AG09309 (cell line): ENCODE measurements around the gene CPM.

Experiments
- DNase-seq: peaks from one replicate; pipeline ENCODE4 v3.0.0-alpha.2; 2010; ENCODE audit warnings: low read depth
- H3K4me3 ChIP-seq: 2 replicates; pipeline ENCODE4 v1.5.1; 2011; ENCODE audit warnings: mild to moderate bottlenecking, low read depth, low read length, moderate library complexity; ENCODE audit not compliant: control insufficient read depth
- TF ChIP-seq, protein P1 (sequence below): IDR thresholded peaks from 2 replicates; pipeline ENCODE4 v1.5.1; 2011; ENCODE audit warnings: mild to moderate bottlenecking, low read depth, low read length, inconsistent platforms; ENCODE audit not compliant: insufficient read depth, control insufficient read depth; ENCODE audit errors: missing control alignments

The CPM gene

DNA sequence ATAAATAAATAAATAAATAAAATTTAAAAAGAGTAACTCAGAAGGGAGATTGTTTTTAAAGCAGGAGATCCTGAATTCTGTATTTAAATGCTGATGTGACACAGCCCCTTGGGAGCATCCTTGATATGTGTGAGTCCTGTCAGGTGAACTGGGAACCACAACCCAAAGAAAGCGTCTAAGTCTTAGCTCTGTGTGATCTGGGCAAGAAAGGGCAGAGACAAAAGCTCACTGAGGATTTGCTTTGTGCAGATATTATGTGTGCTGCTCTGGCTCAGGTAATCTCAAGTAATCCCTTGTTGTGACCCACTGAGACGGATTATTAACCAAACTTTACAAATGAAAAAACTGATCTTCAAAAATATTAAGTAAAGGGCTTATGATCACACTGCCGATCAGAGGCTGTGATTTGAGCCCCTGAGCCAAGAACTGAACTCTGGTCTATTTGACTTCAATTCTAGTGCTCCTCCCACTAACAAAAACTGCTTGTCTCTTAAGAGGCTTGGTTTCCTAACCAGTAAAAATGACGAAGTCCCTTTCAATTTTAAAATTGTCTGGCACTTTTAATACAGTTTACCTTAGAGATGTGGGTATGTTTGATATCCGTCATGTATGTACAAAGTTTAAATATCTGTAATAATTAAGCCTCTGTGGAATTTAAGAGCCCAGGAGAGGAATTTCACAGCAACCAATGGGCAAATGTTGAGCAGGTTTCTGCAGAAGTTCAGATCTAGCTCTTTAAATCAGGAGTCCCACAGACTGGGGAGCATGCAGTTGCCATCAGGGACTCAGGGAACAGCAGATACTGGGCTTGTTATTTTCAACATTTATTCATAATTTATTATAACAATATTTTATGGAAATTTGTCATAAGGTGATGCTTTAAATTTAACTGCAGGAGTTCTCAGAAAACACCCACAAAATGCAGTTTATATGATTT, 46.1 kb downstream of the CPM start:
- no peak for DNase-seq
- TF ChIP-seq, protein P1, sequence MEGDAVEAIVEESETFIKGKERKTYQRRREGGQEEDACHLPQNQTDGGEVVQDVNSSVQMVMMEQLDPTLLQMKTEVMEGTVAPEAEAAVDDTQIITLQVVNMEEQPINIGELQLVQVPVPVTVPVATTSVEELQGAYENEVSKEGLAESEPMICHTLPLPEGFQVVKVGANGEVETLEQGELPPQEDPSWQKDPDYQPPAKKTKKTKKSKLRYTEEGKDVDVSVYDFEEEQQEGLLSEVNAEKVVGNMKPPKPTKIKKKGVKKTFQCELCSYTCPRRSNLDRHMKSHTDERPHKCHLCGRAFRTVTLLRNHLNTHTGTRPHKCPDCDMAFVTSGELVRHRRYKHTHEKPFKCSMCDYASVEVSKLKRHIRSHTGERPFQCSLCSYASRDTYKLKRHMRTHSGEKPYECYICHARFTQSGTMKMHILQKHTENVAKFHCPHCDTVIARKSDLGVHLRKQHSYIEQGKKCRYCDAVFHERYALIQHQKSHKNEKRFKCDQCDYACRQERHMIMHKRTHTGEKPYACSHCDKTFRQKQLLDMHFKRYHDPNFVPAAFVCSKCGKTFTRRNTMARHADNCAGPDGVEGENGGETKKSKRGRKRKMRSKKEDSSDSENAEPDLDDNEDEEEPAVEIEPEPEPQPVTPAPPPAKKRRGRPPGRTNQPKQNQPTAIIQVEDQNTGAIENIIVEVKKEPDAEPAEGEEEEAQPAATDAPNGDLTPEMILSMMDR, result no peak
- H3K4me3 ChIP-seq, result no peak overlapping the region

DNA sequence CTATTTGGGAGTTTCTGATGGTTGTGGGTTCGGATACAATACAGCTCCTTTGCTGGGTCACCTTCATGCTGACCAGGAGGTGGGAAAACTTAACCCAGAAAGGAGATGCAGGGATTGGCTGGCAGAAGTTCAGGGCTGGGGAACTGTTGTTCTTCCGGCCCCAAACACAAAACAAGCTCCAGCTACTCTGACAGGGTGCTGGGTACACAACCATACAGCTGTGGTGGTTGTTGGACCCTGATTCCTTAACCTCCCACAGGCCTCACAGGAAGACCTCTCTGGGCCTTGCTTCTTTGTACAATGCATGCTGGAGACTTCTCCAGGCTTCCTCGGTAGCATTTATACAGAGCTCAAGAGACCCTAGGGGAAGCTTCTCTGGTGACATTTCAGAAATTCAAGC, 47.6 kb downstream of the CPM start:
- DNase-seq, result no peak
- no peak overlapping the region for H3K4me3 ChIP-seq
- TF ChIP-seq, protein P1, result no peak

DNA sequence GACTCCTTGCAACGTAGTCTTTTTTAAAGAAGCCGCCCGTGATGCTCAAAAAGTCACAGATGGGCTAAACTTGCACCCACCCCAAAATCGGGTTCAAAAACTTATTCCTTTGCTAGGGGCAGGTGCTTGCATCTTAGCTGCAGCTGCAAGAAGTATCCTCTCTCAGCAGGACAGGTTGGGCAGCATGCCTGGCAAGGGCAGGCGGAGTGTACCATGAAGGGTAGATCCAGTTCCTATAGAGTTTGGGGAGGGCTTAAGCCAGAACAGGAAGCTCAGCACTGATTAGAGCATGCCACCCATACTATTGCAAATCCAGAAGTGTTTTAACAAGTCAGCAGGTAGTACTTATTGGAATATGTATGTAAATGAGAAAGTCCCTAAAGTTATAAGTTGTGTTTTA, 48.7 kb downstream of the CPM start:
- no peak for DNase-seq
- TF ChIP-seq, protein P1, result no peak

DNA sequence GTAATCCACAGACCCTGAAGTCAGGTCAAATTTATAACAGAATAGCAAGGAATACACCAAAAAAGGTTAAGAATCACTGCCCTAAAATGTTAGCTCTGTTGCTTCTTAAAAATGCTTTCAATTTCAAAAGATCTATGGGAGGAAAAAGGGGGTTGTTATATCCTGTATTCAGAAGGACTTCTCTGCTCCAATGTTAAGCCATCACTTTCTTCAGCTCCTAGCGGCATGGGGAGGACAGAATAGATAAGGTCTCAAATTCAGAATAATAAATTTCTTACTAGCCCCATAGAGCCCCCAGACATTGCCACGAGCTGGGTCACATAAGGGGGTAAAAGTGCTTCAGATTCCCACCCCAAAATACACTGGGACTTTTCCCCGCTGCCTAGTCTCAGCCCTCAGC, 49.8 kb downstream of the CPM start:
- H3K4me3 ChIP-seq, result no peak overlapping the region
- DNase-seq, result no peak
- TF ChIP-seq, protein P1, result no peak

More for the DNA sequence above, 48.7 kb downstream of the CPM start:
- H3K4me3 ChIP-seq, result no peak overlapping the region

DNA sequence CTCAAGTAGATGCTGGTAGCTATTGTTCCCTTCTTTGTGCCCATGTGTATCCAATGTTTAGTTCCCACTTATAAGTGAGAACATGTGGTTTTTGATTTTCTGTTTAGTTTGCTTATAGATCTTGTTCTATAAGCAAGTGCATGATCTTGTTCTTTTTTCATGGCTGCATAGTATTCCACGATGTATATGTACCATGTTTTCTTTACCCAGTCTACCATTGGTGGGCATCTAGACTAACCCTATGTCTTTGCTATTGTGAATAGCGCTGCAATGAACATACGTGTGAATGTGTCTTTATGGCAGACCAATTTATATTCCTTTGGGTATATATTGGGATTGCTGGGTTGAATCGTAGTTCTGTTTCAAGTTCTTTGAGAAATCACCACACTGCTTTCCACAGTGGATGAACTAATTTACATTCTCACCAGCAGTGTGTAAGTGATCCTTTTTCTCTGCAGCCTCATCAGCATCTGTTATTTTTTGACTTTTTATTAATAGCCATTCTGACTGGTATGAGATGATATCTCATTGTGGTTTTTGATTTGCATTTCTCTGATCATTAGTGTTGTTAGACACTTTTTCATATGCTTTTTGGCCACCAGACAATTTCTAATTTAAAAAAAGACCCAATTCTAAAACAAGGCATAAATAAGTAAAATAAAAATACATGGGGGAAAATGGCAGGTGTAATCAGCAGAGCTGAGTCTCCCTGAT, 50.6 kb downstream of the CPM start:
- H3K4me3 ChIP-seq, result no peak overlapping the region
- TF ChIP-seq, protein P1, result no peak
- no peak for DNase-seq

DNA sequence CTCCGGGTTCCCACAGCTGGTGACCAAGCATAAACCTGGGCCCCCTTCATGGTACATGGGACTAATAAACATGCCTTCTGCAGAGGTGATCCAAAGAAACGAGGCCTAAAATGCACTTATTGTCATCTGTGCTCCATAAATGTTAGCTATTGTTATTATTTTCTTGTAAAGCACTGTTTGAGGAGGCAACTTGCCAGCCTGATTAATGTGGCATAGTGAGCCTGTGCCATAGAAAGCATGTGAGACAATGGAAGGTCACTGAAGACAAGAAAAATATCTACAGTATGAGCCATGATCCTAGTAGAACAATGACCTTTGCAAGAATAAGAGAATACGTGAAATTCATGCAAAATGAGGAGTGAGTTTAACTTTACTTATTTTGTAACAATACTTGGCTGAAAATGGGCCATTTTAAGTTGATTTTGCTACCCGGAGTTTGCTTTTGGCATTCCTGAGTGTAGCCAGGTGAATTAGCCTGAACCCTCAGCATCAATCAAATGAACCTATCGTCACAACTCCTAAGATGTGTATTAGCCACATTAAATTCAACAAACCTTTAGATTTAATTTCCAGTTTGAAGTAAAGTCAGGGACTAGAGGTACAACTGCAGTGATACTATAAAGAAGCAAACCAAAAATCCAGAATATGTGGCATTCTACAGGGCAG, 52.2 kb downstream of the CPM start:
- no peak for DNase-seq
- TF ChIP-seq, protein P1, result no peak
- H3K4me3 ChIP-seq, result no peak overlapping the region
